Right renal pelvis (tissue), 4 donors: ENCODE data around the gene PAX7. TPM values are rescaled to one million over a fixed set of nuclear protein-coding genes. Genes with fewer than 3 reads are reported as not detected.
"Not testable (repeated sequence)": the region's sequence is repeated elsewhere in the genome, so short reads cannot be mapped to it uniquely, and the experiment has no call there.

ENCODE experiments used
- DNase-seq, 4 donors: peaks; one replicate each; pipeline ENCODE4 v3.0.0-alpha.2; 2013; ENCODE audit warnings: low read depth in 4 of 4, low spot score in 3 of 4, missing footprints in 1 of 4
- polyA plus RNA-seq, 4 donors: library from polyadenylated mRNA; unstranded; fragments of 120-200 nt; gene quantifications; one replicate each; pipeline ENCODE4 v1.2.1, GENCODE V29; 2013; ENCODE audit not compliant: insufficient read length in 4 of 4

The PAX7 gene
- polyA plus RNA-seq, 4 donors, result not detected

DNA sequence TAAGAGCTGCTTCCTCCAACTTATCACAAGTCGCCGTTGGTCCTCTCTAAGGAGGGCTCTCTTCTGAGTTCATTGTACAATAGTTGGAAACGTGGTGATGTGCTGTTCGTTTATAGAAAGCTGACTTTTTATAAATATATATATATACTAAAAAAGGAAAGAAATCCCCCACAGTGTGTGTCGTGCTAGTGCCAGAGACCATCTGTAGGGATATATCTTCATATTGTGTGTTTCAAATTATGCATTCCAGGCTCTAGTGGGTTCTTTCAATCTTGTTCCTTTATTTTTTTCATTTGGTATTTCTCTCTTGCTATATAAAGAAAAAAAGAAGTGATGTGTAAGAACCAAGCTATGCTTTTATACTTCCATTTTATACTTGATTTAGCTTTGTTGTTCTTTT lies 117.0 kb downstream of the PAX7 start:
- DNase-seq, result no peak

DNA sequence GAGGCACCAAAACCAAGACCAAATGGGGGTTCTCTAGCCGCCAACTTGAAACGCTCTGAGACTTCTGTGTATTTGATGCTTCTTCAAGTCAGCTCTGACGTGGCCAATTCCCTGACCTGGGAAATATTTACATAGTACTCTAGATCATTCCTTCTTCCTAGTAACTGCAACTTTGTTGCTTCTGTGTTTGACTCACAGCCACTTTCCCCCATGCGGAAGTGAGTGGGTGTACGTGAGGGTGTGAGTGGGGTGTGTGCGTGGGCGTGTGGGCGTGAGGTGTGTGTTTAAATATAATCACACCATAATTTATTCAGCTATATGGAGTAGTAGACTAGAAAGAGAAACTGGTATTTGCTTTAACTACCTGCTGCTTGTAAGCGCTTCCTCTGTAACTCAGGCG lies 117.8 kb downstream of the PAX7 start:
- DNase-seq, result no peak

DNA sequence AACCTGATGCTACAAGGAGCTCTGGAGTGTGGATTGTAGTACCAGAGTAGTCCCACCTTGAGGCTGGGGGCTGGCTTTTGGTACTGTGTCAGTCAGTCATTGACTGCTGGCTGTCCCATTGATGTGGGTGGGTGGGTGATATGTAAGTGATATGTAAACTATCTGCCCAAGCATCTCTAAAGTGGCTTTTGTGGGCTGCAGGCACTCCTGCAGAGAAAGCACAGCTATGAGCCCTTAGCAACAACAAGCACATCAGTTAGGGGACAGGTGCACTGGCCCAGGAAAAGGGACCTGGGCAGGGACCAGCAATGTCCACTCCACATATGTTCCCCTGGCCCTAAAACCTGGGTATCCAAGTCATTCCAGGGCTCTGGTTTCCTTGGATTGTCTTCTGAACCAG lies 118.9 kb downstream of the PAX7 start:
- no peak for DNase-seq

DNA sequence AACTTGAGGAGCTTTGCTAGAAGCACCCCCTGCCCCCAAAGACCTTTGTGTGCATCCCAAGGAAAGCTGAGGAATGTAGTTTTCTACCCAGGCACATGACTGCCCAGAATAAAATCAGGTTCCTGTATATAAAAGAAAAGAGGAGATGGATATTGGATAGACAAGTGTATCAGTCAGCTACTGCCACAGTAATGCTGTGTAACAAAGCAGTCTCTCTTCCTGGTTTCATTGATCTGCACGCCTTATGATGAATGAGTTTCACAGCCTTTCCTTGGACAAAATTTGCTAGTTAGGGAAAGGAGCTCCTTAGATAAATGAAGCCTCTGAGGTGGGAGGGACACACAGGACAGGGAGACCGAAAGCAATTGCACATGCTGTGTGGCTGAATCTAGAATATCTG lies 120.0 kb downstream of the PAX7 start:
- no peak for DNase-seq

DNA sequence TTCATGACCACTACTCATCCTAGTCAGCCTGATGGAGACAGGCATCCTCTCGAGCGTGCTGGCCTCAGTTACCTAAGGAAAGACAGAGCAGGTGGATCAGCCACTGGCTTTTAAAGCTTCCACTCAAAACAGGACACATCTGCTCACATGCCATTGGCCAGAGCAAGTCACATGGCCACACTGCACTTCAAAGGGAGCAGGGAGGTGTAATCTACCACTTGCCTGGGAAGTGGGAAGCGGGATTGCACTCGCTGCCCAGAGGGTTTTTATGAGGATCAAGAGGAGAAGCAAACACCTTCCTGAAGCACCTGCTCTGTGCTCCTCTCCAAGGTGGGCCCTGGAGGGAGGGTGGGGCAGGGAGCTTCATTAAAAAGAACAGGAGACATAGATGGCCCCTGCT lies 120.8 kb downstream of the PAX7 start:
- DNase-seq, result no peak

DNA sequence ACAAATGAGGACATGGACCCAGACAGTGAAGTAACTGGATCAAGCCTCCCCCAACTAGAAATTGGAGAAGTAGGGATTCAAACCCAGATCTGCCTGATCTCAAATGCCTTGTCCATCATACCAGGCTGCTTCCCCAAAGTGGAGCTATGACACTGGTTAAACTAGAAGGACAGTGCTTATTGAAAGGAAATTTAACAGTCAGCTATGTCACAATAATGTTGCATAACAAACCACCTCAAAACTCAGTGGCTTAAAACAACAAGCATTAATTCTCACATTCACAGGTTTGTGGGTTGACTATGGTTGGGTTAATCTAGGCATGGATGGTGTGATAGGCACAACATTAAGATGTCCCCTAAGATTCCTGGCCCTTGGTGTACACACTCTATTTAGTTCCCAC lies 121.8 kb downstream of the PAX7 start:
- no peak for DNase-seq

DNA sequence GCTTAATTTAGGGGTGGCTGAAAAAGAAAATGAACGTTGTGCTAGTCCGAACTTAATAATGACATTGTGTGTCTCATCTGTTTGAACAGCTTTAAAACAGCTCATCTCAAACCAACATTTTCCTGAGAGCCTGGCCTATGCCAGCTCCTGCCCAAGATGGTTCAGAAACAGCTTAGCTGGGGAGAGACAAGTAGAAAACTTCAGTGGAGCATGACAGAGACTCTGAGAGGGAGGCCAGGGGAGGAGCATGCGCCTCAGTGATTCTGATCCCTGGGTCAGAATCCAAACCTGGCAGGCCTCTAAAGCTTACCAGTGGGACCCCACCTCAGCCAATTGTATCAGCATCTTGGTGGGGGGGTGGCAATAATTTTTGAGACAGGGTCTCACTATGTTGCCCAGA lies 129.5 kb downstream of the PAX7 start:
- no peak for DNase-seq

DNA sequence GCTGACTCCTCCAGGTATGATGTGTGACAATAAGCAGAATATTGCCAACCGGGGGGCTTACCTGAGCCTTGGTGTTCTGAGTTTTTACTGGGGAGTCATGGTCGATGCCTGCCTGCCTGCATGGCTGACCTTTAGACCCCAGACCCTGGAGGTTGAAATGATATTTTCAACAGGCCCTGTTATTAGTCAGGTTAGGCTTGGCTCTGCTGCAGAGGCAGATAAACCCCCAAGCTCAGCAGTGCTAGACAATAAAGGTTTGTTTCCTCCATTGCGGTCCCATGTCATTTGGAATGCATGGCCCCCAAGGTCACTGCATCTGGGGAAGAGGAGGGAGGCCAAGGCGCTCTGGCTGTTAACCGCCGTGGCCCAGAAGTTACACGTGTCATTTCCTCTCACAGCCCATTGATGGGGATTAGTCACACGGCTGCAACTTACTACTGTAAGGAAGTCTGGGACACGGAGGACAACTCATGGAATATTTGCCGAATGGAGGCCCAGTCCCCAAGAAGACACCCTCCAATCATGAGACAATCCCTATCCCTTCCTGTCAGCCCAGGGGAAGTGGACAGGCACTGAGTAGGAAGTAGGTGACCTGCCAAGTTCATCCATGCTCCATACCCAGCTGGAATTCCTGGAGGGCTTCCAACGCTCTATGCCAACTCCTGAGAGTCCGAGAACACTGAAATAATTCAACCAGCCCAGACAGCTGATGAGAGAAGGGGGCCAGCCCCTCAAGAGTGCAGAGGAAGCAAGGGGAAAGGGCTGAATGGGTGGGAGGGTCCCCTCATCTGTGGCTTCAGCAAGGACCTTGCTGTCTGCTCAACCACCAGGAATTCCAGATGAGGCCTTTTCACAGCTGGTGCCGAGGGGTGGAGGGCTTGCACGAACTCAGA lies 131.5 kb downstream of the PAX7 start:
- DNase-seq, result no peak

DNA sequence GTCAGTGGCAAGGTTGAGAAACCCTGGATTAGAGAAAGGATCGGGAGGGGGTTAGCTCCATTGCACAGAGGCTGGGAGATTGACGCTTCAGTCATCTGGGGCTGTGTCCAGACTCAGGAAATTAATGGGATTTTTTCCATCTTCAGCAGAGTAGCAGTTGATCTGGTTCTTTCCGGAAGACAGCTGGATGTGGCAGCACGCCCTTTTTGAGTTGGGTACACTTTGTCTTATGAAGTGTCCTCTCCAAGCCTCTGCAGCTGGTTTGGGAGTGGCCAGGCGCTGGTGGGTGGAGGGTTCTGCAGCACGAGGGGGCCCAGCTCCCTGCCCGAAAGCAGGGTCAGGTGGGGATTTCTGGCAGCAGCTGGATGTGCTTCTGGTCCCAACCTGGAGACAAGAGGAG lies 133.7 kb downstream of the PAX7 start:
- DNase-seq, result no peak

DNA sequence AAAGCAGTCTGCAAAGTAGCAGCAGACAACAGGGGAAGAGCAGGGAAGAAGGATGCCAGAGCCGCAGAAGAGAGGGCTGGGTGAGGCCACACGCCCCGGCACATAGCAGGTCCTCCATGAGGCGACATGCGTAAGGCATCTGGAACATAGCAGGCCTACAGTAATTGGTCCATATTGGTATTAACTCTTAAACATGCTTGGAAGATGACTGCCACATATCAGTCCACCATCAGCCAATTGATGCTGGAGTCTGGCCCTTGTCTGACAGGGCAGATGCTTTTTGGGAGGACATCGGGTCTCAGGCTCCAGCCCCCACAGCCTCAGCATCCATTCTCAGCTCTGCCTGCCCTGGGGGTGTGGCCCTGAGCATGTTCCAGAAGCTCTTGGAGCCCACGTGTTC lies 135.1 kb downstream of the PAX7 start:
- no peak for DNase-seq

DNA sequence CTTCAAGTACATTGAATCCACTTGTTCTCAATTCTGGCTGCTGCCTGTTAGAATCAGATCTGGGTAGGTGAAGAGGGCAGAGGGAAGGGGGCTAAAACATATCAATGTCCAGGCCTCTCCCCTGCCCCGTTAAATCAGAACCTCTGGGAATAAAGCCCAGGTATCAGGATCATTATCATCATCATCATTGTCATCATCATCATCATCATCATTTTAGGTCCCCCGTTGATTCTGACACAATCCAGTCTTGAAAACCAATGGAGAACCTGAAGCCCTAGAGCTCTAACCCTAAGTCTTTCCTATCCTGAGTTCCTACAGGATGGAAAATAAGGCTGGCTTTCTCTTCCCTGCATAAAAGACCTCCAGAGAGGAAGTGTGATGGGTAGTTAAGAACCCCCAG lies 135.7 kb downstream of the PAX7 start:
- DNase-seq, result no peak

DNA sequence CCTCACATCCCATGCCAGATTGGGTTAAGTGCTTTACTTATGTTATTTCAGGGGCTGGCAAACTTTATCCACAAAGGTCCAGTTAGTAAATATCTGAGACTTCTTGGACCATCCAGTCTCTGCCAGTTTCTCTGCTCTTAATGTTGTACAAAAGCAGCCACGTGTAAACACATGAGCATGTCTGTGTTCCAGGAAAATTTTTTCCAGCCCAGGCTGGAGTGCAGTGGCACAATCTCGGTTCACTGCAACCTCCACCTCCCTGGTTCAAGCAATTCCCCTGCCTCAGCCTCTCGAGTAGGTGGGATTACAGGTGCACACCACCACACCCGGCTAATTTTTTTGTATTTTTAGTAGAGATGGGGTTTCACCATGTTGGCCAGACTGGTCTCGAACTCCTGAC lies 136.9 kb downstream of the PAX7 start:
- DNase-seq, result not testable (repeated sequence)

DNA sequence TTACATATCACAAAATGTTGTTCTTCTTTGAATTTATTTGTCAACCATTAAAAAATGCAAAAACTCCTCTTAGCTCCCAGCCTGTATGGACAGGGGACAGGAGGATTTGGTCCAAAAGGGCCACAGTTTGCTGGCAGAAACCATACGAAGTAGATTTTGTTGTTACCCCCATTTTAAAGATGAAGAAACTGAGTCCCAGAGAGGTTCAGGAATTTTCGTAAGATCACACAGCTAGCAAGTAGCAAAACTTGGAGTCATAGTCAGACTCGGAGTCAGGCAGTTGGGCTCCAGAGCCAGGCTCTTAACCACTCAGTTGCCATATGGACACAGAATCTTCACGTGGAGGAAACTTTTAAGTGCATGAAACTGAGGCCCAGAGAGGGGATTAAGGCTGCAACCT lies 137.4 kb downstream of the PAX7 start:
- DNase-seq, result no peak

DNA sequence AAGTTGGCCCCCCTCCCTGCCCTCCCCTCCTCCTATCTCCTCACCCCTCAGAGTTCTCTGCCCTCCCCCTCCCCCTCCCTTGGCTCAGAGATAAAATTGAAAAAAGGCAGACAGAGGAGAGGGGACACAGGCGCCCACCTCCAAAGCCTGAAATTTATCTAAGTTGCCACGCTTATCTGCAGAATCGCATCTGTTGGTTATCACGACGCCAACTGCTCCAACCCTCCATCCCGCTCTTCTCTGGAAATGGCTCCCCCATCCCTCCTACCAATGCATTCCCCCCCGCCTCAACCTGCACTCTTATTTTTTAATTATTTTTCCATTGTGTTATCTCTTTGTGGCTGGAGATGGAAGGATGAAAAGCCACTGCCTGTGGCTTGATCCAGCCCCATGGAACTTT lies 138.5 kb downstream of the PAX7 start:
- DNase-seq, result no peak

DNA sequence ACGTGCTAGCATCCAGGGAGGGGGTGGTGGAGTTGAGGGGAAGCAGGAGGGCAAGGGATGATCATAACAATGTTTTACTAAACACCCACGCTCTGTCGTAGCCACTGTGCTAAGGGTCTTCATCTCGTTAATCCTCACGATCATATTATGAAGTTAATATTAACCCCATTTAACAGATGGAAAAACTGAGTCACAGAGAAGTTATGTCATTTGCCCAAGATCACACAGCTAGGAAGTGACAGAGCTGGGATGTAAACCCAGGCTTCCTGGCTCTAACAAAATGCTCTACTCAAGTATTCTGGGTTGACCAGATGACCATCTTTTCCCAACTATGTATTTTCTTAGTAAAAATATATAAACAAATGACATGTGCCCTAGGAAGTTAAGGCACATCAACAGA lies 140.2 kb downstream of the PAX7 start:
- DNase-seq, result no peak

DNA sequence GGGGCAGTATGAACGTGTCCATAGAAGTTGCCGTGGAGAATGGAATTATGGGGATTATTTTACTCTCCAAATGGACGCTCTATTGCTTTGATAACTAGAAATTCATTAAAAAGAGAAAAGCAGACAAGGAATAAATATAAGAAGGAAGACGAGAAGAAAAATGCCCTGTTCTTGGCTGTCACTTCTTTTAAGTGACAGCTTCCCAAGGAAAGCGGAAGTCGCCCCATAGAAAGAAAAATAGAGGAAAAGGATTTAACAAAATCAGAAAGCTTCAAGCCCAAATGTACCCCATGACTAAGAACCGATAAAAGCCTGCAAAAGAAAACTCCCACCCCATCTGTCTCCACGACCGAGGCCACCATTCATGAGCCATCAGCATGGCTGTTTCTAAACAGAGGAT lies 143.1 kb downstream of the PAX7 start:
- DNase-seq, result no peak

DNA sequence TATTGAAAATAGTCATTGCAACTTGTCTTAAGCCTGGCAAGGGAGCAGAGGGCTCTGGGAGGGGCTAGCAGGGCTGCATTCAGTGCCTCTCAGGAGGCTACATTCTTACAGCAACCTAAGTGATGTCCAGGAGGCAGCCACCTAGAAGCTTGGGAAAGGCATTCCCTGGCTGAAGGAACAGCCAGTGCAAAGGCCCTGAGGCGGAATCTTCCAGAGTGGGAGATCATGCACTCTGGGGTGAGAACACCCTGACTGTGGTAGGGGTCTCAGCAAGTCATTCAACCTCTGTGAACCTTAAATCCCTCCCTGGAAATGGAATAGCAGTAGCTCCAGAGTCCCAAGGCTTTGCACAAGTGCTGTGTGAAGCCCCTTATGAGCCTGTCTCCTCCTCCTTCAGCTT lies 144.7 kb downstream of the PAX7 start:
- DNase-seq, result no peak

DNA sequence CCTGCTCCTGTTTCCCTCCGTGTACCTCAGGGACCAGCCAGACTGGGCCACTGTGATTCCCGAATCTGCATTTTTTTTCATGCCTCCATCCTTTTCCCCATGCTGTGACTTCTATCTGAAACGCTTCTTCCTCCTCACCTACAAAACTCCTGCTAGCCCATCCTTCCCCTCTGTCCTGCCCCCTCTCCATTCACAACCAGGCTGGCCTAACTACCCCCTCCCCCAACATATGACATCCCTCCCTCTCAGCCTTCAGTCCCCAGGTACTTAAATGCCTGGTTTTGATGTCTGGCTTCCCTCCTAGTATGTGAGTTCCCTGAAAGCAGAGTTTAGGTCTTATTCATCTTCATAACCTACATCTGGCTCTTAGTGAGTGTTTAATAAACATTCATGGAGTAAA lies 146.1 kb downstream of the PAX7 start:
- no peak for DNase-seq

DNA sequence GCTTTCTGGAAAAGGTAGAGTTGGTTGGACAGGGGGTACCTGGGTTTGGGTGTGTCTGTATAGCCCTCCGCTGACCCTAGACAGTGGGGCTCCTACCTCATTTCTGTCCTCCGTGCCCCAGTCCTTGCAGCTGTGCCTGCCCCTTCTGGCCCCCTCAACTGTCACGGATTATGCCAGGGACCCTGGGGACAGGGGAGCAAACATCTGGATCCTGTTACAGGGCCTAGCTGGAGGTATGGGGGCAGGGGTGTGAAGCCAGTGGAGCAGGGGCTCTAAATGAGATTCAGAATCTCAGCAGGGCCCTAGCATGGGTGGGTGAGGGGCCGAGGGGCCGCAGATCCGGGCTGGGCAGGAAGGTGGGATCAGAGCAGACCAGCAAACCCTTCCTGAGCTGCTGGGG lies 147.8 kb downstream of the PAX7 start:
- no peak for DNase-seq

DNA sequence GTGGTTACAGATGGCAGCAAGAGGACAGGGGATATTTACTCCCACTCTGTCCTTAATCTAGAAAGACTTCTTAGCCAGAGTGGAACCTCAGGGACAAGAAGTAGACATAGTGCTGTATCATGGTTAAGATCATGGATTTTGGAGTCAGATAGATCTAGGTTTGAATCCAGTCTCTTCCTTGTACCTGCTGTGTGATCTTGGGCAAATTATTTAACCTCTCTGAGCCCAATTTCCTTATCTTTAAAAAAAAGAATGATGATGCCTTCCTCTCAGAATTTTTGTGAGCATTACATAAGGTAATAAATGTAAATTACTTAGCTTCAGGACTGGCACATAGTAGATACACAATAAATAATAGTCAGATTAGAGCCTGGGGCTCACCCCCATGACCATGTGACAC lies 150.4 kb downstream of the PAX7 start:
- DNase-seq, result no peak

DNA sequence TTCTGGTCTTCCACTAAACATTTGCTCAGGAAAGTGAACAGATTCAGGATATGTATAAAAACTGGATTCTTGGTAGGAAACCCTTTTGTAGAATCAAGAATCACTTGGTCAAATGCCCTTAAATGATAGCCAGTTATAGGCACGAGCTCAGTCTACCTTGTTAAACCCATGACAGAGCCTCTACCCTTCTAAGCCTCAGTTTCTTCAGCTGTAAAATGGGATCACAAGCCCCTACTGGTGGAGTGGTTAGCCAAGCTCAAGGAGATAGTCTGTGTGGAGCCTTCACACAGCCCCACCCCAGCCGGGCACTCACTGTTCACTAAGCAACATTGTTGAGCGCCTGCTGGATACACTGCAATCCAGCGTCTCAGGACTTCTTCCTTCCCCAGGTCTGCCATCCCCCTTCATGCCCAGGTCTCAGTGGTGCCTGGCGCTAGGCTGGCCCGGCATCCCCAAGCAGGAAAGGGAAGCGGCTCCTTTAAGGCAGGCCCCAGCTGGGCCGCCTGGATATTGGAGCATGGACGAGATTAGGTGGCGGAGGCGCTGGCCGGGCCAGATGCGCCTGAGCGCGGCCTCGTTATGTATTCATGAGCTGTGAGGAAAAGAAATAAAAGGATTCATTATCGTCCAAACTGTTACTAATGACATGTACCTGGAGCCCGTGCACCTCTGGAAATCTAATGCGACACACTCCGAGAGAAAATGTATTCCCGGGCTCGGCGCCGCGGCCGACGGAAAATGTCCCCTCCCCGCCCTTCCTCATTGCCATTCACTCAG lies 153.2 kb downstream of the PAX7 start:
- no peak for DNase-seq

DNA sequence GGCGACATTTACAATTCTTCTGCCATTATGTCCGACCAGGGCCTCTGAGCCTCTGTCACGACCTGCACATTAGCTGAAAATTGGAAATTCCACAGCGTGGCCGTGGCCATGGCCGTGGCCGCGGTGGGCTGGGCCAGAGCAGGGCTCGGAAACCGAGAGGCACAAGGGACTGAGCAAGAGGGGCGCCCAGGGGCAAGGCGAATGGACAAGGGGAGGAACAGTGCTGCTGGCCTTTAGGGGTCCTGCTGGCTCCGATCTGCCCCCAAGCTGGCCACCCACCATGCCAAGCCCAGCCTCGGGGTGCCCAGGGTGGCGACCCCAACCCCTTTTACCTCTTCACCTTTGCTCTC lies 153.8 kb downstream of the PAX7 start:
- no peak for DNase-seq
